PC-3 (cell line): ENCODE measurements around the gene ALDOC. TPM values are rescaled to one million over a fixed set of nuclear protein-coding genes. Genes with fewer than 3 reads are reported as not detected.

Experiments used
- ATAC-seq: fragments of 200-7000 bp; cut with Tn5 transposase; 2 replicates; pipeline ENCODE4 v1.9.1; 2020; ENCODE audit warnings: mild to moderate bottlenecking, moderate library complexity
- BruUV-seq: library from RNA; stranded (reverse); fragments of 400-500 nt; replicated peaks from 2 replicates; lab custom pipeline; 2021; lab: Mats Ljungman, UMichigan
- CTCF ChIA-PET: fragments of 300-600 bp; sonication (Branson Sonifier 250); formaldehyde crosslinking; loops from one replicate; lab custom pipeline; 2022; ENCODE audit warnings: antibody characterized with exemption; lab: Charles Lee
- POLR2A ChIA-PET: fragments of 300-600 bp; sonication (Branson Sonifier 250); formaldehyde crosslinking; loops from one replicate; lab custom pipeline; 2022; ENCODE audit warnings: antibody characterized with exemption; ENCODE audit not compliant: unreplicated experiment; lab: Charles Lee
- DNase-seq: peaks from one replicate; pipeline ENCODE4 v3.0.0-alpha.2; 2015
- H2AFZ ChIP-seq: fragments of 300-600 bp; sonication (generic); 2 replicates; pipeline ENCODE4 v1.6.0; 2016; ENCODE audit warnings: antibody characterized with exemption, low read length
- H3F3A ChIP-seq: fragments of 300-600 bp; sonication (generic); one replicate; pipeline ENCODE4 v1.6.0; 2017; ENCODE audit warnings: antibody characterized with exemption, low read length, control low read depth, mild to moderate bottlenecking; ENCODE audit not compliant: unreplicated experiment
- H3K27ac ChIP-seq: fragments of 300-600 bp; sonication (generic); 2 replicates; pipeline ENCODE4 v1.5.1; 2016; ENCODE audit warnings: mild to moderate bottlenecking, low read length
- H3K27me3 ChIP-seq: fragments of 300-600 bp; sonication (generic); 2 replicates; pipeline ENCODE4 v1.6.1; 2016; ENCODE audit warnings: low read length, mixed read lengths
- H3K36me3 ChIP-seq: fragments of 300-600 bp; sonication (generic); 2 replicates; pipeline ENCODE4 v1.6.1; 2016; ENCODE audit warnings: low read depth, mixed run types, low read length, mixed read lengths
- H3K4me1 ChIP-seq: fragments of 300-600 bp; sonication (generic); 2 replicates; pipeline ENCODE4 v1.5.1; 2016; ENCODE audit warnings: low read length; ENCODE audit not compliant: insufficient read depth
- H3K4me2 ChIP-seq: fragments of 300-600 bp; sonication (generic); 2 replicates; pipeline ENCODE4 v1.6.0; 2016; ENCODE audit warnings: low read length
- H3K4me3 ChIP-seq: fragments of 300-600 bp; sonication (generic); 2 replicates; pipeline ENCODE4 v1.5.1; 2016; ENCODE audit warnings: mild to moderate bottlenecking, low read length, mixed read lengths
- H3K79me2 ChIP-seq: fragments of 300-600 bp; sonication (generic); 2 replicates; pipeline ENCODE4 v1.6.1; 2017; ENCODE audit warnings: low read length, mixed read lengths
- H3K9ac ChIP-seq: fragments of 300-600 bp; sonication (generic); 2 replicates; pipeline ENCODE4 v1.6.0; 2016; ENCODE audit warnings: mild to moderate bottlenecking, low read length
- H3K9me2 ChIP-seq: fragments of 300-600 bp; sonication (generic); replicated peaks from 2 replicates; pipeline ENCODE4 v1.6.1; 2016; ENCODE audit warnings: mixed run types, low read length, mixed read lengths
- H3K9me3 ChIP-seq: fragments of 300-600 bp; sonication (generic); 2 replicates; pipeline ENCODE4 v1.6.1; 2016; ENCODE audit warnings: low read length, mixed read lengths
- H4K20me1 ChIP-seq: fragments of 300-600 bp; sonication (generic); 2 replicates; pipeline ENCODE4 v1.6.1; 2016; ENCODE audit warnings: low read length, mixed read lengths
- CTCF ChIP-seq: fragments of 300-600 bp; sonication (generic); conservative IDR thresholded peaks from 2 replicates; pipeline ENCODE4 v1.5.1; 2017; ENCODE audit warnings: antibody characterized with exemption, low read depth, mild to moderate bottlenecking, low read length
- EZH2 ChIP-seq: fragments of 300-600 bp; sonication (generic); IDR thresholded peaks from one replicate; pipeline ENCODE4 v1.6.1; 2017; ENCODE audit warnings: antibody characterized with exemption, mild to moderate bottlenecking, low read length; ENCODE audit not compliant: unreplicated experiment
- EZH2phosphoT487 ChIP-seq: fragments of 300-600 bp; sonication (generic); IDR thresholded peaks from 2 replicates; pipeline ENCODE4 v1.6.1; 2018; ENCODE audit warnings: mild to moderate bottlenecking, antibody characterized with exemption, low read length, borderline replicate concordance
- intact Hi-C: fragments of 100-400 bp; cut with micrococcal nuclease; formaldehyde crosslinking; loops from 2 replicates; pipeline ENCODE4 v1.9.0; 2023
- total RNA-seq: library from RNA; depleted of rRNA; stranded (reverse); fragments of >200 nt; gene quantifications from 2 replicates; pipeline ENCODE4 v1.2.3, GENCODE V29; 2014

ALDOC gene
- total RNA-seq, 1 experiment from 2014 or later = 42.6 TPM

- H2AFZ ChIP-seq = no peak overlapping the region
- H3K27ac ChIP-seq = no peak overlapping the region
- ChIA-PET POLR2A (no interaction called here), CTCF (no interaction called here)
- no peak overlapping the region for H3K4me2 ChIP-seq
- H3K36me3 ChIP-seq = no peaks in the 10 kb centered on the region
- no peak overlapping the region for H3K9ac ChIP-seq
- intact Hi-C loops = no loop called here
- H3K9me2 ChIP-seq = no peaks in the 10 kb centered on the region
- no TSS peak for BruUV-seq
- no peaks in the 10 kb centered on the region for H3K79me2 ChIP-seq
- no peak overlapping the region for H3K4me3 ChIP-seq
- TF ChIP-seq EZH2phosphoT487 (no peak), EZH2 (no peak), CTCF (no peak)
- no peaks in the 10 kb centered on the region for H3K9me3 ChIP-seq
- no peak for DNase-seq
- no peaks in the 10 kb centered on the region for H3K27me3 ChIP-seq
- no peaks in the 10 kb centered on the region for H3F3A ChIP-seq
- peaks cover 17% of the 10 kb centered on the region; the same call in 1 of the 2 replicates for H3K4me1 ChIP-seq
- no peak for ATAC-seq
- no peaks in the 10 kb centered on the region for H4K20me1 ChIP-seq
These were observed 39.5 kb downstream of the ALDOC start for GRCh38 chr17:28537219-28537610.

GRCh38 chr17:28536532-28537218 lies 40.0 kb downstream of the ALDOC start:
- Histone ChIP-seq H4K20me1 (no peaks in the 10 kb centered on the region), H3K4me2 (no peak overlapping the region), H3K9me2 (no peaks in the 10 kb centered on the region), H3K27ac (no peak overlapping the region), H3F3A (no peaks in the 10 kb centered on the region), H3K9me3 (no peaks in the 10 kb centered on the region), H2AFZ (no peak overlapping the region), H3K79me2 (no peaks in the 10 kb centered on the region), H3K36me3 (no peaks in the 10 kb centered on the region), H3K9ac (no peak overlapping the region), H3K4me1 (peaks cover 17% of the 10 kb centered on the region; the same call in 1 of the 2 replicates), H3K4me3 (no peak overlapping the region), H3K27me3 (no peaks in the 10 kb centered on the region)
- TF ChIP-seq EZH2phosphoT487 = no peak
- no peak for TF ChIP-seq EZH2
- no peak for TF ChIP-seq CTCF
- BruUV-seq = no TSS peak
- intact Hi-C loops = no loop called here
- ChIA-PET CTCF (no interaction called here), POLR2A (no interaction called here)
- ATAC-seq (no peak), DNase-seq (no peak)

GRCh38 chr17:28534740-28535375 lies 41.8 kb downstream of the ALDOC start:
- CTCF ChIA-PET = no interaction called here
- no peak for DNase-seq
- intact Hi-C loops = no loop called here

More at GRCh38 chr17:28534740-28535375, 41.8 kb downstream of the ALDOC start:
- Histone ChIP-seq H3K4me3 (no peak overlapping the region), H3K4me1 (peaks cover 13% of the 10 kb centered on the region; the same call in 1 of the 2 replicates), H3K79me2 (no peaks in the 10 kb centered on the region), H2AFZ (no peak overlapping the region), H3K27ac (no peak overlapping the region), H3K27me3 (no peaks in the 10 kb centered on the region), H3K36me3 (no peaks in the 10 kb centered on the region), H3K9me3 (no peaks in the 10 kb centered on the region), H3K9ac (no peak overlapping the region), H3K4me2 (no peak overlapping the region), H3K9me2 (no peaks in the 10 kb centered on the region), H3F3A (no peaks in the 10 kb centered on the region), H4K20me1 (no peaks in the 10 kb centered on the region)
- no peak for TF ChIP-seq EZH2
- TF ChIP-seq CTCF = no peak
- TF ChIP-seq EZH2phosphoT487 = no peak
- BruUV-seq = no TSS peak
- no peak for ATAC-seq
- POLR2A ChIA-PET = no interaction called here
